Measurements from ENCODE around the gene ABCB10.

DNA sequence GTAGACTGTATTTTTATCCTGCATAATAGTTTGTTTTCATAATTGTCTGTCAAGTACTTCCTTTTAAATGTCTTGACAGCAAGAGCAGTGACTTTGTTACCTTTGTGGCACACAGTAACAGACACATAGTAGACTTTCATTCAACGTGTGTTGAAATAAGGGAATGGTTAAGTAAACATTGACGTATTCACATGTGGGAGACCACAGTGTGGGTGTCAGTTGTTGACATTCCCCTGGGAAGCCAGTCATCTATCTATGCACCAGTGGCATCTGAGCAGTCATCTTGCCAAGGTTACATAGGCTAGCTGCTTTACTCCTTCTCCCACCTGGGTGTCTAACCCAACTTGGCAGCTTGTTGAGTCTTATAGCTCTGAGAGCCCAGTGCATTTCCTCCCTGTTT, 48.9 kb downstream of the ABCB10 start:
- TF ChIP-seq, protein P1, sequence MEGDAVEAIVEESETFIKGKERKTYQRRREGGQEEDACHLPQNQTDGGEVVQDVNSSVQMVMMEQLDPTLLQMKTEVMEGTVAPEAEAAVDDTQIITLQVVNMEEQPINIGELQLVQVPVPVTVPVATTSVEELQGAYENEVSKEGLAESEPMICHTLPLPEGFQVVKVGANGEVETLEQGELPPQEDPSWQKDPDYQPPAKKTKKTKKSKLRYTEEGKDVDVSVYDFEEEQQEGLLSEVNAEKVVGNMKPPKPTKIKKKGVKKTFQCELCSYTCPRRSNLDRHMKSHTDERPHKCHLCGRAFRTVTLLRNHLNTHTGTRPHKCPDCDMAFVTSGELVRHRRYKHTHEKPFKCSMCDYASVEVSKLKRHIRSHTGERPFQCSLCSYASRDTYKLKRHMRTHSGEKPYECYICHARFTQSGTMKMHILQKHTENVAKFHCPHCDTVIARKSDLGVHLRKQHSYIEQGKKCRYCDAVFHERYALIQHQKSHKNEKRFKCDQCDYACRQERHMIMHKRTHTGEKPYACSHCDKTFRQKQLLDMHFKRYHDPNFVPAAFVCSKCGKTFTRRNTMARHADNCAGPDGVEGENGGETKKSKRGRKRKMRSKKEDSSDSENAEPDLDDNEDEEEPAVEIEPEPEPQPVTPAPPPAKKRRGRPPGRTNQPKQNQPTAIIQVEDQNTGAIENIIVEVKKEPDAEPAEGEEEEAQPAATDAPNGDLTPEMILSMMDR (IDR thresholded peaks at IDR 0.05; ENCODE audit: low read depth, low read length): no peak
- TF ChIP-seq POLR2A (IDR thresholded peaks at IDR 0.05; ENCODE audit: extremely low read depth, insufficient read length) (no peak), MYC (IDR thresholded peaks at IDR 0.05; ENCODE audit: low read depth, low read length) (no peak)
- TF ChIP-seq, protein P2, sequence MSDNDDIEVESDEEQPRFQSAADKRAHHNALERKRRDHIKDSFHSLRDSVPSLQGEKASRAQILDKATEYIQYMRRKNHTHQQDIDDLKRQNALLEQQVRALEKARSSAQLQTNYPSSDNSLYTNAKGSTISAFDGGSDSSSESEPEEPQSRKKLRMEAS (IDR thresholded peaks at IDR 0.05; ENCODE audit: low read depth, low read length): no peak

All from NB4 (cell line).